Raji (cell line): Measurements from ENCODE around the gene CCDC127.

Experiments used
- POLR2A ChIP-seq: IDR thresholded peaks from 2 replicates; pipeline ENCODE4 v1.6.1; 2011; ENCODE audit warnings: low read depth, low read length, control low read depth; ENCODE audit not compliant: insufficient read depth

The CCDC127 gene

GRCh38 chr5:173392-174290 lies 44.3 kb downstream of the CCDC127 start:
- TF ChIP-seq POLR2A = no peak

GRCh38 chr5:172841-173251 lies 45.1 kb downstream of the CCDC127 start:
- no peak for TF ChIP-seq POLR2A

GRCh38 chr5:172421-172820 lies 45.5 kb downstream of the CCDC127 start:
- TF ChIP-seq POLR2A = no peak

GRCh38 chr5:171801-172331 lies 46.1 kb downstream of the CCDC127 start:
- TF ChIP-seq POLR2A = no peak

- no peak for TF ChIP-seq POLR2A
Measured at GRCh38 chr5:170971-171800, 46.8 kb downstream of the CCDC127 start.

GRCh38 chr5:169728-170094 lies 48.2 kb downstream of the CCDC127 start:
- no peak for TF ChIP-seq POLR2A

GRCh38 chr5:169071-169727 lies 48.8 kb downstream of the CCDC127 start:
- TF ChIP-seq POLR2A = no peak

- TF ChIP-seq POLR2A = no peak
Measured at GRCh38 chr5:167982-168660, 49.8 kb downstream of the CCDC127 start.

- no peak for TF ChIP-seq POLR2A
Measured at GRCh38 chr5:167511-167910, 50.4 kb downstream of the CCDC127 start.

- TF ChIP-seq POLR2A = no peak
Measured at GRCh38 chr5:166441-167372, 51.2 kb downstream of the CCDC127 start.

- TF ChIP-seq POLR2A = no peak
Measured at GRCh38 chr5:164244-164643, 53.7 kb downstream of the CCDC127 start.

- TF ChIP-seq POLR2A = no peak
Measured at GRCh38 chr5:163841-164240, 54.1 kb downstream of the CCDC127 start.

GRCh38 chr5:163338-163620 lies 54.7 kb downstream of the CCDC127 start:
- TF ChIP-seq POLR2A = no peak
